Activated CD8-positive, alpha-beta memory T cell treated with anti-CD3 and anti-CD28 coated beads for 24 hours (primary cell): ENCODE results near the gene DMD.

Experiments
- DNase-seq: peaks from one replicate; pipeline ENCODE4 v3.0.0-alpha.2; 2020

DMD gene

DNA sequence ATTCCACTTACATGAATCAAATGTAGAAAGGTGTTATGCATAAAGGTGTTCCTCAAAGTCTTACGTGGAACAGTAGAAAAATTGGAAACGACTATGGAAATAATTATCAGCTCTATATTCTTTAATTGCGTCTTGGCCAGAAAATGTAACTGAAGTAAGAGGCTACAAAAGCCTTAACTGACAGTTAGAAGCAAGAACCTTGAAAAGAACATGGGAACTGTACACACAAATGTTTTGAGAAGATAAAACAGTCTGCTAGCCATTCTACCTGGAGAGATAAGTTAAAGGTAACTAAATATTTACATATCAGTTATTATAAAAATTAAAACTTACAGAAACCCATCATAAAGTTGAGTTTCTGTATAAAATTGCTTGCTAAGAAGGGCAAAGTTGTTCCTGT is 1967.5 kb downstream of the DMD start:
- no peak for DNase-seq

- DNase-seq: no peak
These were observed 1970.4 kb downstream of the DMD start for GRCh38 chrX:31240982-31241381.

DNA sequence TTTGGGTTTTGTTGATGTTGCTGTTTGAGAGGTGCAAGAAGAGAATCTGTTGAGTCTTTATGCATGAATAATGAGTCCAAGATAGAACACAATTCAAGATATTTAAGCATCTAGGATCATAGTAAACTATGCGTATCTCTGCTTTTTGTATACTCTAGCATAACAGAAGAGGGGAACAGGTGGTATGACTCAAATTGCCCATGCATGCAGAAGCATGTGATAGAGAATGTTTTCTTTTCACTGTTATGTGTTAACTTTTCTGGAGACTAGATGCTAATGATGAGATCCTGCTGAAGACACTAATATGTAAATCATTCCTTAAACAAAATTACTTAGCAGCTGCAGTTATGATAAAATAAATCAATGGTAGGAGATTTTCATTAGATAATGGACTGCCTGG is 1974.2 kb downstream of the DMD start:
- no peak for DNase-seq

DNA sequence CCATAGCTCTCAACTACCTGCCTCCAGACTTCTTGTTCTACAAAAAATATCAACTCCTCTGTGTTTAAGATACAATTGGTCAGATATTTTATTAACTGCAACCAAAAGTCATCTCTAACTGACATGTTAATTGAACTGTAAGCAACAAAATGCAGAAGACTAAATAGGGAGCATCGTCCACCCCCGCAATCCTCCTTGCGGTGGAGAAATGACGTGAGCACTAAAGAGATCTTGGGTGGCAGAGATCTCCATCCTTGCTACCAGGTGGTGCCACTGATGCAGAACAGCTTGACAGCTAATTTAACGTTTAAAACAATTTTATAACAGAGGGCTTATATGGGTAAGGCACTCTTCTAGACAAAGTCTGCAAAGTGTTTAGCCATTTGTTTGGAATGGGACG is 1975.1 kb downstream of the DMD start:
- no peak for DNase-seq

DNA sequence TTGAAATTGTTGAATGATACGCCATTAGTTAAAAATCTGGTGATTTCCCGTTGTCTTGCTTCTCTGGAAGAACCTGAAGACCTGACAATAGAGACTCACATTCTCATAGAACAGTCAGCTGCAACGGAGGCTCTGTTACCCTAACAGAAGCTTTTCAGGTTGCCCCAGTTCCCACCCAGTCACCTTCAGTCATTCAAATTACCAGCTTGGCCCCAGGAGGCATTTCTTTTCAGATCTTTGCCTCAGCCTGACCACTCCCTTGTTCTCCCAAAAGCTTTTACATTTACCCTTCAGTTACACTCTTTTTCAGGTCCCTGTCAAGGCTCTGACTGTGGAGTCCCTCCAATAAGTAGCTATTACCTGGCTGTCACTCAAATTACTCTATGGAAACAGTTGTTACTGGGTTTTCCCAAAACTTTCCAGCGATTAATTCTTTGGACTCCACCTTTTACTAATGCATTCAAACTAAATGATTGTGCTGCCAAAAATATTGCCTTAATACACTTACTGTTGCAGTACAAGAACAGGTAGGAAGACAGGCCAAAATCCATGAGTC is 1977.3 kb downstream of the DMD start:
- no peak for DNase-seq

- DNase-seq: no peak
These were observed 1978.8 kb downstream of the DMD start for GRCh38 chrX:31232506-31232905.

DNA sequence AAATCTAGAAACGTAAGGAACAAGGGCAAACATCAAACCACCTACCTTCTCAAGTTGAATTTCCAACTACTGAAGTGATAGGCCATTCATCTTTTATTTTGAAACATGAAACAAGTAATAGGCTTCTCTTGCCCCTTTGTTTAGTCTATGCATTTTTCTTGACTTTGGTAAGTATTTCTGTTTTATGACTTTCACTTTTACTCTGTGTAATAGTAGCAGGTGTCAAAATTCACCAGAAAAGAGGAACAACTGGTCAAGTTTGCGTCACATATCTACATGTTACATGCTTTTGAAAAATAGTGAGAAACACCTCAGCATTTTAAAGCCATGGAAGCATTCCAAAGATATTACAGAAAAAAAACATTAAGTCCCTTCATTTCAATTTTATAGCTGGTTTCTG is 1982.4 kb downstream of the DMD start:
- DNase-seq: no peak

DNA sequence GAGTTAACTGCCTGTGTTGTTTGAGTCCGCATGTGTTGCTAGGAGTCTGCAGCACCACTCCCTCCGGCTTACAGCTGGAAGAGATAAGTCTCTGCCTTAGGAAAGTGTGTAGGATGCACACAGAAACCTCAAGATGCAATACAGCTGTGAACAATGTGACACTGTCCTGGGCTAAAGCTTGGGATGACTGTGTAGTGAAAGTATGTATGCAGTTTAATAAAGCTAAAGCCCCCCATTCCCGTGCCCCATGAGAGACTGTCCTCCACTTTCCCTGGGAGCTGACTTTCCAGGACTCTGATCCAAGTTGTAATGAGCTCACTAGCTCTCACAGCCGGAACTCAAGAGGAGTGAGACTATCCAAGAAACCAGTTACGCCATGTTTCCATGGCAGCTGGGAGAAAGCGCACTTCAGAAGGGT is 1982.9 kb downstream of the DMD start:
- DNase-seq: no peak

- no peak for DNase-seq
These were observed 1984.1 kb downstream of the DMD start for GRCh38 chrX:31227250-31227649.

DNA sequence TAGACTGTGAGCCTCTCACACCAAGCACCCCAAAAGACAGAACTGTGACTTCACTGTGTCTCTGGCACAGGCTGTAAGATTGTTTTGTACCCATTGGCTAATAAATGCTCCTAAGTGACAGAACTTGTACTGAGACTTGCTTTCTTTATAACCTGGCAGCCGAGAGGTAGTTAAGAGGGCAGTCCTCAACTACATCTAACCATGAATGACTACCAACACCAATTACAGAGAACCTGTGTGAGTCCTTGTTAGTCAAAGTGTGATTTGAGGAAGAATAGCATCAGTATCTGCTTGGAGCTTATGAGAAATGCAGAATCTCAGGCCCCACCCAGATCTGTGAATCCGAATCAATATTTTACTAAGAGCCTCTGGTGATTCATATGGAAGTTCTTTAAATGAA is 1985.5 kb downstream of the DMD start:
- no peak for DNase-seq

DNA sequence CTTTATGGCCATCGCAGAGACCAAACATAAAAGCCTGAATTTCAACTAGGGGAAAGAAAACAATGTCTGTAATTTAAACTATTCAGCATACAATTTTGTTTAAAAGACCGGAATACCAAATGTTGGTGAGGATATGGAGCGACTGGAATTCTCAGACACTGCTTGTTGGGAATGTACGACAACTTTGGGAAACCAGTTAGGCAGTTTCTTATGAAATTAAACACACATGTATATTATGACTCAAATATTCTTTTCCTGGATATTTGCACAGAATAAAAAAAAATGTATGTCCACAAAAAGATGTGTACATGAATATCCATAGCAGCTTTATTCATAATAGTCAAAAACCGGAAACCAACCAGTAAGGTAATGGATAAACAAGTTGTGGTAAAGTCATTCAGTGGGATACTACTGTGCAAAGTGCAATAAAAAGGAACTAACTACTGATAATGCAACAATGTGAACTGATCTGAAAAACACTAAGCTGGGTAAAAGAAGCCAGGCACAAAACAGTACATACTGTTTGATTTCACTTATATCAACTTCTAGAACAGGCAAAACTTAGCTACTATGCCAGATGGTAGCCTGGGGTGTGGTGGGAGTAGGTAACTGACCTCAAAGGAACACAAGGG is 1986.9 kb downstream of the DMD start:
- DNase-seq: no peak

GRCh38 chrX:31223817-31224216 is 1987.5 kb downstream of the DMD start:
- no peak for DNase-seq

- no peak for DNase-seq
These were observed 1988.4 kb downstream of the DMD start for GRCh38 chrX:31222946-31223345.

GRCh38 chrX:31219174-31219573 is 1992.2 kb downstream of the DMD start:
- DNase-seq: no peak

DNA sequence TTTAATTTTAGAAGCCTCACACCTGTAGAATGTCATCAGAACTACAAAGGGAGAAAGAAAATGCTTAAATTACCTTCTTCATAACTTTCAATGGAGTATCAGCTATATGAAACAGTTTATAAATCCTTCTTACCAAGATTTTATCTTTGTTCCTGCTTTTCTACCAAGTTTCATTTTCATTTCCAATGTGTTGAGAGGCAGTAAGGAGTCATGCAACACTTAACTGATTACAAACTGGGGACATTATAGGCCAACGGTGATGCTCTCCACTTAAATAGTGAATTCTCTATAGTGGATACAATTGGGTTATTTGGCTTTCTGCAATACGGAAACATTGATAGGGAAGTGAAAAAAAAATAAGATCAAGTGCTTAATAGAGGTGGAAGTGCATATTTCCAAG is 1994.3 kb downstream of the DMD start:
- no peak for DNase-seq

- DNase-seq: no peak
These were observed 1996.0 kb downstream of the DMD start for GRCh38 chrX:31215277-31215815.

- no peak for DNase-seq
These were observed 1997.4 kb downstream of the DMD start for GRCh38 chrX:31213941-31214340.

DNA sequence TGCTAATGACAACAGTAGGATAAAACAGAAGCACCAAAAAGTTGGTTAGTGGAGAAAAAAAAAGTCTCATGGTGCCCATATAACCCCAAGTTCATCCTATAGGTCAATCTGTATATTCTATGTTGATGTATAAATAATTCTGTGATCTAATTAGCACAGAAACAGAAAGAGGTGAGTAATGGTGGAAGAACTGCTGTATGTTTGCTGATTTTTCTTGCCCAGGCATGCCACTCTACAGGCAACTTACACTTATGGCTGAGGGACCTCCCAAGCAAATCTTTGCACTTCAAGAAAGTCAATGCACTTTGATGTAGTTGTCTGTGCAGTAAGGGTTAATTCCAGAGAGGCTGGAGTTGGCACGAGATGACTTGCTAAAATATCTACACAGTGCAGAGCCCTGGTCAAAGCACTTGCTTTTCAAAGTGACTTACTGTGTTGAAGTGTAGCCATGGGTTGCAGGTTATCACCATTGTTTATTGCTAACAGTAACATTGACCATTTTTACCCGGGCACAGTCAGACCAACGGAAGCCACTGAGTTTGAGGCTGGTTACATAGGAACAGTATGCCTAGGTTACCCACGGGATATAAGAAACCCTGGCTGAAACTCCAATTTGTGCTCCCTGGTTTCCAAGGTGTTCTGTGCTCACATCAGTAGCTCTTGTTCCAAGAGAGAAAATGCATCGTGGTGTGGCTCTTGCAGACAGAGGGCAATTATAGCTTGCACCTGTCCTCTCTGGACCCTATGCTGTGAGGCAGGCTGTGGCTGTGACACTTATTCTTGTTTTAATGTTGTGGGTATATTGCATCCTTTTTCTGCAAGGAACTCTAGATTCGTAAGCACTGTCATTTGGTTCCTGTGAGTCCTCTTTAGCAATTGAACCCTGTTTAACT is 1998.2 kb downstream of the DMD start:
- no peak for DNase-seq

DNA sequence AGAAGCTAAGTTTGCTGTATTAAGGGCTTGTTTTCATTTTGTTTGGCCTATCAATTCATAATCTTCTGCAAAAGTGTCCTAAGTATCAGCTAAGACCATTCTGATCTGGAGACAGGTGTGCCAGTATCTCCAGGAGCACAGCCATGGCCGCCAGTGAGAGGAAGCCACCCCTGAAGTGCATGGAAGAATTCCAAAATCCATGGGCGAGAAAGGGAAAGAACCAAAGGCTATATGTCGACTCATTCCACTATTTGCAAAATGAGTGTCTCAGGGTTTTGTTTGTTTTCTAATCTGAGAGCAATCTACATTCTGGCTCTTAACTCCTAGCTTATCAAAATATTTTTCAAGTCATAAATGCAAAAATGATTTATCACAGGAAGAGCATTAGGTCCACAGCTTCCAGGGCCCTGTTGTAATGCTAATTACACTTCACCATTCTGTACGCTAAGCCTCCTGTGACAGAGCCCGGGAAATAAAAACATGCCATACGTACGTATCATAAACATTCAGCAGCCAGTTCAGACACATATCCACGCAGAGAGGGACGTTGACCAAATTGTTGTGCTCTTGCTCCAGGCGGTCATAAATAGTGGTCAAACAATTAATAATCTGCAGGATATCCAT is 2002.2 kb downstream of the DMD start:
- DNase-seq: no peak

- no peak for DNase-seq
These were observed 2009.8 kb downstream of the DMD start for GRCh38 chrX:31201503-31201902.

GRCh38 chrX:31200430-31200829 is 2010.9 kb downstream of the DMD start:
- no peak for DNase-seq

DNA sequence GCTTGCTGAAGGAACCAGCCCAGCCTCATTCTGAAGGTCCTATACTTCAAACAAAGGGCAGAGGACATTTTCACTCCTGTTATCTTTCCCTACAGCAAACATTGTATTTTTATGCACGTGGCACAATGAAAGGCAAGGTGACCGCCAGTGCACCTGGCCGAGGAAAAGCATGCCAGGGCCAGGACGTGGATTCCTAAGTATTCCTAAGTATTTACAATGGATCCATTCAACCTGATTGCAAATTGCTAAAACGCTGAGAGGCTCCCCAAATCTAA is 2011.6 kb downstream of the DMD start:
- DNase-seq: no peak

DNA sequence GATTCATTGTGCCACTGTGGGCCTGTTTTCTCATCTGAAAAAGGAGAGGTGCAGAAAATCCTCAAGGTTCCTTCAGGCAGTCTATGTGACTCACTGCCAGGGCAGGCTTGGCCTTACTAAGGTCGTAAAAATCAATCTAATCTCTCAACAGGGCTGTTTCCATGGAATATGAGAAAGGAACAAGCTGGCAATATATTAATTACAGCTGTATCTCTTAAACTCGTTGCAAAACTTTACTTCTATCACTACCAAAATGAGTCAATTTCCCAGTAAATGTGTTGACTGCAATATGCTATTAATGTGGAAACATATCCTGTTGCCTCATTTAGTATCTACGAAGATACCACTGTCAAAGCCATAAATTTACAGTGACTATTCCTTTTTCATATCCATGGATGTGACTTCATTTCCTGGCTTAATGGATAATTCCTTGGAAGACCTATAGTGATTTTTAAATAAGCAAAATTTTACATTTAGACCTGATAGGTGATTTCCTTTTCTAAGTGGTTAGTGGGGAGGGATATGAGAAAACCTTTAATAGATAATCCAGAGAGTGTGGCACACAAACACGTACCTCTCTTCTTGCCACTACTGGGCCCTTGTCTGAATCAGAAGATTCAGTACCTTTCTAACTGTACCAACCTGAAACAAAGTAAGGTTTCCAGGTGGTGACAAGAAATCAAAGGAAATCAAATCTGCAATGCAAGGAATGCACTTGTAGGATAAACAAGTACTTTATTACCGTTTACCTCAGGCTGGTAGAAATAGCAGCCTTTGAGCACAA is 2012.1 kb downstream of the DMD start:
- no peak for DNase-seq
